Endometrium (tissue), 2 donors: Measurements from ENCODE around the gene XKR7.

ENCODE experiments used
- FAIRE-seq: peaks from 2 replicates; lab custom pipeline; 2012; peaks lifted over from hg19 to GRCh38; lab: Jason Lieb, UNC
- donor health status: control.
- donor health status: control.

XKR7 gene

GRCh38 chr20:31979713-31980426, 11.9 kb downstream of the XKR7 start:
- FAIRE-seq = no peak

DNA sequence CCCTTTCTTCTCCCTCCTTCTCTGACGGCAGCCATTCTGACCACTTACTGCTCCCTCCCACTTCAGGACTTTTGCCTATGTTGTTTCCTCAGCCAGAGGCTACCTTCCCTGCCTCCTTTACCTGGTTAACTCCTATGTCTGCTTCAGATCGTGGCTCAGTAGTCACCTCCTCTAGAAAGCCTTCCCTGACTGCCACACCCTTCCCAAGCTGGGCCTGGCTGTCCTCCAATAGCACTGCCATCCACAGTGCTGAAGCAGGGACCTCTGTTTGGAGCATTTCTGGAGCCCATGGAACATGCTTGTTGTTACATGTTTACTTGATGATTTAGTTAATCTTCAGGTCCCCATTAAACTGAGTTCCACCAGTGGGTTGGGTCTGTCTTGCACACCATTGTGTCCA, 13.8 kb downstream of the XKR7 start:
- FAIRE-seq = no peak

DNA sequence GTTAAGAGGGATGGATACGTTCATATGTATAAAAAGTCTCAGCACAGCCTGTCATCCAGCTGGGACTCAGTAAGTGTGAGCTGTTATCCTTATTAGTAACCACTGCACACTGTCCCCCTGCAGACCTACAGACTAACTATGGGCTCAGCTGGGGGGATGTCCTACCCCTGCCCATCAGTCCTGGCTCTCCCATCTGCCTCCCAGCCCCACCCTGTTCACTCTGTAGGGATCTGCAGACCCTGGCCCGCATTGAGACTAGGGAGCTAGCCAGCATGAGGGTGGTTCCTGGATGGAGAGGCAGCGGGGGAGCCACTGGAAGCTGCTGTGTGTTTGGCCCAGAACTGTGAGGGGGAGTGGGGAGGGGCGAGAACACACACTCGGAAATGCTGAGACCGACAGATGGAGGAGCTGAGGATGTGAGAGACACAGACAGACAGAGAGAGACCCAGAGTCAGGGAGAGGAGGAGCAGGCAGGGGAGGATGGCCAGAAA, 17.1 kb downstream of the XKR7 start:
- FAIRE-seq = no peak

DNA sequence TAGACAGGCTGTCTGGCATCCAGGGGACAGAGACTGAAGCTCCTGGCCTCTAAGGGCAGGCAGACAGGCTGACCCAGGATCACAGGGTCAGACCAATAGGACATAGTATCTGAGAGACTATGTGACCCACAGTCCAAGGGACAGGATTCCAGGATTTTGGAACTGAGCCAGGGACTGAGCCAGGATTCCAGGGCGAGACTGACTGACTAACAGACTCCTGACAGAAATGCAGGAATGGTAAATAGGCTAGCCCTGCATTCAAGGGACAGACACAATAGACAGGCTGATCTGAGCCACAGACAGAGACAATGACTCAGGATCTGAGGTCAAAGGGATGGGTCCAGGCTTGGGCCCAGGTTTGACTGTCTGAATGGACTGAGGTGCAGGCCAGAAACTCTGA, 19.8 kb downstream of the XKR7 start:
- no peak for FAIRE-seq

DNA sequence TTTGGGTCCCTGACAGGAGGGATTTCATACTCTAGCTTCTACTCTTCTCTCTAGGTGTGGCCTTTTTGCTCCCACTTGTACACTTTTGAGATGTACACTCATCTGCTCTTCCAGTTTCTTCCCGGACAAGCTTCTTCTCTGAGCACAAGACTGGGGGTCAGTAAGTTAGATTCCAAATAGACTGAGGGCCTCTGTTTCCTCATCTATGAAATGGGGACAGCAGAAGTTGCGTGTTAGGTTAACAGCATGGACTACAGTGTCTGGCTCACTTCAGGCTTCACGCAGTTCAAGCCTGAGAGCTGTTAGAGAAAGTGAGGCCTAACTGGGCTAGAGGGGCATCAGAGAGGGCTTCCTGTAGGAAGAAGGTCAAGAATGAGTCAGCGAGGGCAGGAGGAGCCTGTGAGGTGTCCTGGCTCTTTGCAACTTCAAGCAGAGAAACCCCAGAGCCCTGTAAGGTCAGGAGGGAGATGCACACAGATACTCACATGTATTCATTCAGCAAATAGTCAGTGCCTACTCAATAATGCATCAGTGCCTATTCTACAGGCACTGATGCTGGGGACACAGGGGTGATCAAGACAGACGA, 20.6 kb downstream of the XKR7 start:
- no peak for FAIRE-seq

GRCh38 chr20:31989030-31989645, 21.2 kb downstream of the XKR7 start:
- no peak for FAIRE-seq

- no peak for FAIRE-seq
Observed at GRCh38 chr20:31990641-31991338, 22.8 kb downstream of the XKR7 start.

DNA sequence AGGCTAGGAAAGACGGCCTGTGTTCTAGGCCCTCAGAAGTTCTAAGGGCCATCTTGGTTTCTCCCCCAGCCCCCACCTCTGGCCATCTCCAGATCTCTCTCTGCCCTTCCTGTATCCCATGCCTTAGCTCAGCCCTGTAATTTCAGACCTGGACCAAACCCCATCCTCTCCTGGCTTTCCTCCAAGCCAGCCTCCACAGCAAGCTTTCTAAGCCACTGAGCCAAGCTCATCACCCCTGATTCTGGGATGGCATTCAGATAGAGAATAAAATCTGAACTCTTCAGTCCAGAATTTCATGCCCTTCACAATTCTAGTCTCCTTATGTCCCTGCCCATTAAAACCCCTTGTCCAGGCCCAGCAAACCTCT, 23.4 kb downstream of the XKR7 start:
- FAIRE-seq = no peak

DNA sequence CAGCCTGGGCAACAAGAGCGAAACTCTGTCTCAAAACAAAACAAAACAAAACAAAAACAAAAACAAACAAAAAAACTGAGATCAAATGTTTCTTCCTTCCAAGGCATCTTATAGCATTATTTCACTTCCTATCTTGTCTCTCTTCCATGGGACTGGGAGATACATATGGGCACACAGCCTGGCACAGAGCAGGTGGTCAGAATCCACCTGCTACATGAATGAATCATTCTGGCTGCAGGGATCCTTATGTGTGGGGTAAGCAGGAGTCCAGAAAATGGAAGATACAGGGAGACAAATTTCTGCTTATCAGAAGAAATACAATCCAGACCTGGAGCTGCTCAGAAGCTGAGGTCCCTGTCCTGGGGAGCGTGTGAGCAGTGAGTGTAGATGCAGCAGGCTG, 24.1 kb downstream of the XKR7 start:
- no peak for FAIRE-seq

GRCh38 chr20:31996996-31997395, 29.0 kb downstream of the XKR7 start:
- FAIRE-seq = no peak

DNA sequence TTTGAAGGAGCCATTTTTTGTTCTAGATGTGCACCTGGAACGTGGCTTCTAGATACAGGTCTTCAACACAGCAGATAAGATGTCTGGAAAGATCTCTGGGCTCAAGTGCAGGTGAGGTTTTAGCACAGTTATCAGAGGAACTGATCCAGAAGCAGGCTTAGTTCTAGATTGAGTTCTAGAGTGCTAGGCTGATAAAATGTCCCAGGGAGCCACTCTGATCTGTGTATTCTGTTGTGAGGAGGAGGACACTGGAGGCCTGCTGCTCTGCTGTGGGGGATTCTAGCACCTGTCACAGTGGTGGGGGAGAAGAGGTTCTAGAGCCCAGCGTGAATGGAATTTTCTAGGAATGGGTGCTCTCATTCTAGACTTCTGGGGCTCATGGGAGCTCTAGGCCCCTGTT, 30.3 kb downstream of the XKR7 start:
- no peak for FAIRE-seq

DNA sequence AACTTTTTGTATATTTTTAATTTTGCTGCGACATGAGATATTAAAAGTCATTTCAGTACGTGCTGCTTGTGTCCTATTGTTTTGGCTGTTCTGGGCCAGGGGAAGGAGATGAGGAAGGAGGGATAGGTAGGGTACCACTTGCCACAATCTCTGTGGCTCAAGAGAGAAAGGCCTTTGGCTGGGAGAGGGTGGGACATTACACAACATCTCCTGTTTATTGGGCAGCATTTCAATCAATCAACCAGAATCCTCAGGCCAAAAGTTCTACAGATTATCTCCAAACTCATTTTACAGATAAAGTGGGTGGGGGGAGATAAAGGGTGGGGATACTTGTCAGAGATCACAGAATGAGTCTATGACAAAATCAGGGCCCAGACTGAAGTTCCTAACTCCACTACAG, 35.4 kb downstream of the XKR7 start:
- no peak for FAIRE-seq

GRCh38 chr20:32004963-32005362, 37.0 kb downstream of the XKR7 start:
- no peak for FAIRE-seq

GRCh38 chr20:32006053-32006452, 38.1 kb downstream of the XKR7 start:
- no peak for FAIRE-seq

- no peak for FAIRE-seq
Observed at GRCh38 chr20:32006841-32007786, 39.2 kb downstream of the XKR7 start.

GRCh38 chr20:32007787-32008616, 40.1 kb downstream of the XKR7 start:
- no peak for FAIRE-seq

DNA sequence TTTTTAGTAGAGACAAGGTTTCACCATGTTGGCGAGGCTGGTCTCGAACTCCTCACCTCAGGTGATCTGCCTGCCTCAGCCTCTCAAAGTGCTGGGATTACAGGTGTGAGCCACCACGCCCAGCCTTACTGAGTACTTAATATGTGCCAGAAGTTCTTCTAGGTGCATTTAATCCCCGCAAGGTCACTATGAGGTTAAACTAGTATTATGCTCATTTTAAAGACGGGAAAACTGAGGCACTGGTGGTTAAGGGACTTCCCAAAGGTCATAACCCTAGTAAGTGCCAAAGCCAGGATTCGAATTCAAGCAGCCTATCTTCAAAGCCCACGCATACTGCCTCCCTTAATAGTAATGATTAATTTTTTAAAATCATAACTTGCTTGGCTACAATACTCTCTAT, 41.6 kb downstream of the XKR7 start:
- no peak for FAIRE-seq

DNA sequence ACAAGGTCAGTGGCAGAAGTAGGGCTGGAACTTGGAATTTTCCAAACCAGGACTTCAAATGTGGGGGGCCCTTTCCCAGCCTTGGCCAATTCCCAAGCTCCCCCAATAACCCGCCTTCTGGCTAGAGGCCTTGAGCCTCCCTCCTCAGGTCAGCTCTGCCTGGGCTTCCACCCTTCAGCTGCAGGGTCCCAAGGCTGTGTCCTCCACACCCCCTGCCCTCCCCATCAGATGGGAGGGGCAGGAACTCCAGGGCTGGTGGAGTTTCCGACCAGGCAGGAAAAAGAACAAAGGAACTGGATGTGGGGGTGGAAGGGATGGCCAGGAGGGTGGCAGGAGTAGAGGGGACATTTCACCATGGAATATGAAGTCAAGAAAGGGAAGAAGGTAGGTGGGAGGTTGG, 42.1 kb downstream of the XKR7 start, which contains the start of gene CCM2L:
Gene CCM2L (plus strand): TSS at position 338 of the 400 bp plus-strand sequence. CDS start 17 bp downstream, at position 355.
- no peak for FAIRE-seq

GRCh38 chr20:32010666-32011065, 42.7 kb downstream of the XKR7 start:
- FAIRE-seq = no peak

GRCh38 chr20:32012159-32012688, 44.3 kb downstream of the XKR7 start:
- no peak for FAIRE-seq

- FAIRE-seq = no peak
Observed at GRCh38 chr20:32013326-32013725, 45.4 kb downstream of the XKR7 start.
